ENCODE results near the gene RARG.
A peak's percentile ranks its signal among the peaks of the same experiment; 100 is the strongest.
"Not testable (repeated sequence)": the region's sequence is repeated elsewhere in the genome, so short reads cannot be mapped to it uniquely, and the experiment has no call there.

RARG gene

DNA sequence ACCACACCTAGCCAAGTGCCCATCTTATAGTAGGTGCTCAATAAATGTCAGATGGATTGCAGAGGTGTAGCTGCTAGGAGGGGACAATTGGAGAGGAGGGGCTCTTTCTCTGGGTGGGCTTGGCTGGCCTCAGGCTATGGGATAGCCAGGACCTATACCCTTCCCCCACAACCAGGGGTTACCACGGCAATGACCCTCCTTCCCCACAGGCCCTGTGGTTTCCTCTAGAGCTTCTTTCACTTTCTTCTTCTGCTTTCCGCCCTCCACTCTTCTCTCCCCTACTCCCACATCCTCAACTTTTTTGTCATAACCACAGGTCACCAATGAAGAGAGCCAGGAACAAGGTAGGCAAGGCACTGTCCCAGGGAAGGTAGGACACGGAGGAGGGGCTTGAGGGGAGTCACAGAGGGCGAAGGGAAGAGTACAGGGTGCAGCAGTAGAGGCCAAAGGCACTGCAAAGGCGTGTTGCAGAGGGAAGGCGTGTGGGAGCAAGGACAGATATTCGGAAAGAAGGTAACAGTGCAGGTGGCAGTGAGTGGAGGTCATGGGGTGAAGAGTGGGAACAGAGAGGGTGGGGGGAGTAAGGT lies 23.0 kb downstream of the RARG start:
- Histone ChIP-seq H3K4me3 (ENCODE audit: low read depth in 1 of 2, low read length in 2 of 2) (peak overlapping the region; percentile 68), H3K4me1 (ENCODE audit: control insufficient read depth in 1 of 2, insufficient read depth in 2 of 2, low read length in 2 of 2) (peaks cover 32 to 35% of the 10 kb centered on the region in 2 donors), H3K36me3 (ENCODE audit: control insufficient read depth in 1 of 2, insufficient read depth in 2 of 2, low read length in 2 of 2) (peaks cover 0 to 3% of the 10 kb centered on the region in 2 donors), H3K27ac (ENCODE audit: low read depth, low read length) (peak overlapping the region; percentile 60), H3K9ac (ENCODE audit: low read depth in 1 of 2, low read length in 2 of 2) (peak overlapping the region; percentile 44 to 53), H3K9me3 (ENCODE audit: control insufficient read depth in 1 of 2, low read length in 2 of 2) (no peaks in the 10 kb centered on the region), H3K27me3 (ENCODE audit: control insufficient read depth in 1 of 2, insufficient read depth in 2 of 2, low read length in 2 of 2) (no peaks in the 10 kb centered on the region)

DNA sequence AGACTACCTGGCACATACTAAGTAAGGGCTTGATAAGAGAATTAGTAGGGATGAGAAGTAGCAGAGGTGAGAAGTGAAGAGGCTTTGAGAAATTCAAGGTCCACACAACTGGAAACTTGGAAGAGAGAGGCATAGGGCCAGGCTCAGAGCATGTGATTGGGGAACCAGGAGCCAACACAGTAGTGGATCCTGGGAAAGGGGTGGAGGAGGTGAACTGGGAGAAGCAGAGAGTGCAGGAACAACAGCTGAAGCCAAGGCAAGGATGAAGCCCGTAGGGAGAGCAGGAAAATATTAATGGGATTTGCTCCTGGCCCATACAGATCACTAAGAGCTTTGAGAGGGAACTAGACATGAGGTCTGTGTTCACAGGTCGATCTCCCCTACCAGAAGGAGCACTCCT lies 23.6 kb downstream of the RARG start:
- H3K4me3 ChIP-seq (ENCODE audit: low read depth in 1 of 2, low read length in 2 of 2) = no peak overlapping the region
- no peaks in the 10 kb centered on the region for H3K36me3 ChIP-seq (ENCODE audit: control insufficient read depth in 1 of 2, insufficient read depth in 2 of 2, low read length in 2 of 2)
- H3K27me3 ChIP-seq (ENCODE audit: control insufficient read depth in 1 of 2, insufficient read depth in 2 of 2, low read length in 2 of 2) = no peaks in the 10 kb centered on the region
- peaks cover 32 to 35% of the 10 kb centered on the region in 2 donors for H3K4me1 ChIP-seq (ENCODE audit: control insufficient read depth in 1 of 2, insufficient read depth in 2 of 2, low read length in 2 of 2)
- H3K27ac ChIP-seq (ENCODE audit: low read depth, low read length) = no peak overlapping the region
- H3K9me3 ChIP-seq (ENCODE audit: control insufficient read depth in 1 of 2, low read length in 2 of 2) = no peaks in the 10 kb centered on the region
- H3K9ac ChIP-seq (ENCODE audit: low read depth in 1 of 2, low read length in 2 of 2) = no peak overlapping the region

DNA sequence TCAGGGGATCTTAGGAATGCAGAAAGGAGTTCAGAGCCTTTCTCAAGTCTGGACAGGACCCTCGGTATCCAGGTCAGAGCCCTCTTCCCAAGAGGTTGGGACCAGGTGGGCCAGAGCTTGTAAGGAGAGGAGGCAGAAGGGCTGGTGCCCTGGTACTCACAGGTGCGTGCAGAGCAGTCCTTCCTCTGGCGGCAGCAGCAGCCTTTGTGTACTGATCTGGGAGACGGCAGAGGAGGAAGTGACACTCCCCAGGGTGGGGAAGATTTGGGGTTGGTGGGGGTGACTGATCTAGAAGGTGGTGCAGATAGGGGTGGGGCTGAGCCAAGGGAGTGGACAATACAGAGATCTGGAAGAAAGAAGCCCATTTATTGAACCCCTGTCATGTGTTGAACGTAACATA lies 25.0 kb downstream of the RARG start, which contains the start of gene ITGB7:
TSS of gene ITGB7 (minus strand) at position 210 of the 400 bp plus-strand sequence. CDS start 6,808 bp downstream, outside the sequence.
- Histone ChIP-seq H3K9ac (ENCODE audit: low read depth in 1 of 2, low read length in 2 of 2) (peak within 1 kb of the TSS; percentile 7 to 55), H3K4me3 (ENCODE audit: low read depth in 1 of 2, low read length in 2 of 2) (peak within 1 kb of the TSS; percentile 64 to 65), H3K27me3 (ENCODE audit: control insufficient read depth in 1 of 2, insufficient read depth in 2 of 2, low read length in 2 of 2) (no peaks in the 10 kb centered on the region), H3K9me3 (ENCODE audit: control insufficient read depth in 1 of 2, low read length in 2 of 2) (no peaks in the 10 kb centered on the region), H3K4me1 (ENCODE audit: control insufficient read depth in 1 of 2, insufficient read depth in 2 of 2, low read length in 2 of 2) (peaks cover 32 to 35% of the 10 kb centered on the region in 2 donors), H3K27ac (ENCODE audit: low read depth, low read length) (no peak within 1 kb of the TSS), H3K36me3 (ENCODE audit: control insufficient read depth in 1 of 2, insufficient read depth in 2 of 2, low read length in 2 of 2) (no peaks in the 10 kb centered on the region)

DNA sequence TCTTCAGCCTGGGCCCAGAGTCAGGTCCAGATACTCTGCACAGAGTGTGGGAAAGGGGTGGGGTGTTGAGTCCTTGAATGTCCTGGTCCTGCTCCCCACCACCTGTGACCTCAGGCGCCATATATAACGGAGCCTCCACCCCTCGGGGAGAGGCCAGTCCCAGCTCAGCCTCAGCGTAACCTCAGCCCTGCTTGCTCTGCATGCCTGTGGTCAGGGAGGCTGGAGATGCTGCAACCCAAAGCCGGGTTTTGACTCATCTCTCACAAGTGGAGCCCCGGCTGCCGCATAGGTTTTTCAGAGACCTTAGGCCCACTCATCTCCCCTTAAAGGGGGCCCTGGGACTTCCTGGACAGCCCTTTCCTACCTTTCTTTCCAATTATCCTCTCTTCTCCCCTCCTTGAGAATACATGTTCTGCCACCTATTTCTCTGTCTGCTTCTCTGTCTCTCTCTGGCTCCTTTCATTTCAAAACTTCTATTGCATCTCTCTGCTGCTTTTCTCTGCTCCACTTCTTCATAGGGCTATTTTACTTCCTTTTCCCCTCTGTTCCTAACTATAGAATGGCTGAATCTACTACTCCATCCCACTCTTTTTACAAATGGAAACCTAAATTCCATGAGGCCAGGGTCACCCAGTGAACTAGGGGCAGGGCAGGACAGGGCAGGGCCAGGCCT lies 26.1 kb downstream of the RARG start:
- H3K36me3 ChIP-seq (ENCODE audit: control insufficient read depth in 1 of 2, insufficient read depth in 2 of 2, low read length in 2 of 2) = no peaks in the 10 kb centered on the region
- peaks cover 32 to 44% of the 10 kb centered on the region in 2 donors for H3K4me1 ChIP-seq (ENCODE audit: control insufficient read depth in 1 of 2, insufficient read depth in 2 of 2, low read length in 2 of 2)
- H3K27me3 ChIP-seq (ENCODE audit: control insufficient read depth in 1 of 2, insufficient read depth in 2 of 2, low read length in 2 of 2) = no peaks in the 10 kb centered on the region
- peak overlapping the region; percentile 64 to 65 for H3K4me3 ChIP-seq (ENCODE audit: low read depth in 1 of 2, low read length in 2 of 2)
- H3K9ac ChIP-seq (ENCODE audit: low read depth in 1 of 2, low read length in 2 of 2) = peak overlapping the region; percentile 7 to 45
- H3K9me3 ChIP-seq (ENCODE audit: control insufficient read depth in 1 of 2, low read length in 2 of 2) = no peaks in the 10 kb centered on the region
- no peak overlapping the region for H3K27ac ChIP-seq (ENCODE audit: low read depth, low read length)

DNA sequence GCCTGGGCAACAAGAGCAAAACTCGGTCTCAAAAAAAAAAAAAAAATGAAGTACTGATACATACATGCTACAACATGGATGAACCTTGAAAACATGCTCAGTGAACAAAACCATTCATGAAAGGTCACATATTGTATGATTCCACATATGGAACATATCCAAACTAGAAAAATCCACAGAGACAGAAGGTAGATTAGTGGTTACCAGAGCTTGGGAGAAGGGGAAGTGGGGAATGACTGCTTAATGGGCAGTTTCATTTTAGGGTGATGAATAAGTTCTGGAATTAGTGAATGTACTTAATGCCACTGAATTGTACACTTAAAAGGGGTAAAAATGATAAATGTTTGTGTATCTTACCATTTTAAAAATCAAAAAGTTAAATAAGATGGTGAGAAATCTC lies 27.7 kb downstream of the RARG start:
- H3K36me3 ChIP-seq (ENCODE audit: control insufficient read depth in 1 of 2, insufficient read depth in 2 of 2, low read length in 2 of 2) = no peaks in the 10 kb centered on the region
- peaks cover 38 to 46% of the 10 kb centered on the region in 2 donors for H3K4me1 ChIP-seq (ENCODE audit: control insufficient read depth in 1 of 2, insufficient read depth in 2 of 2, low read length in 2 of 2)
- H3K27me3 ChIP-seq (ENCODE audit: control insufficient read depth in 1 of 2, insufficient read depth in 2 of 2, low read length in 2 of 2) = no peaks in the 10 kb centered on the region
- no peak overlapping the region for H3K4me3 ChIP-seq (ENCODE audit: low read depth in 1 of 2, low read length in 2 of 2)
- no peaks in the 10 kb centered on the region for H3K9me3 ChIP-seq (ENCODE audit: control insufficient read depth in 1 of 2, low read length in 2 of 2)
- H3K27ac ChIP-seq (ENCODE audit: low read depth, low read length) = no peak overlapping the region
- H3K9ac ChIP-seq (ENCODE audit: low read depth in 1 of 2, low read length in 2 of 2) = no peak overlapping the region

DNA sequence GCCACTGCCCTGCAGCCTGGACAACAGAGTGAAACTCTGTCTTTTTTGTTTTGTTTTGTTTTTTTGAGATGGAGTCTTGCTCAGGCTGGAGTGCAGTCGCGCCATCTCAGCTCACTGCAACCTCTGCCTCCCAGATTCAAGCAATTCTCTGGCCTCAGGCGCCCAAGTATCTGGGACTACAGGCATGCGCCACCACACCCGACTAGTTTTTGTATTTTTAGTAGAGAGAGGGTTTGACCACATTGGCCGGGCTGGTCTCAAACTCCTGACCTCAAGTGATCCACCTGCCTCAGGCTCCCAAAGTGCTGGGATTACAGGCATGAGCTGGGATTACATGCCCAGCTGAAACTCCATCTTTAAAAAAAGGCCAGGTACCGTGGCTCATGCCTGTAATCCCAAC lies 29.7 kb downstream of the RARG start:
- H3K27me3 ChIP-seq (ENCODE audit: control insufficient read depth in 1 of 2, insufficient read depth in 2 of 2, low read length in 2 of 2); H3K36me3 ChIP-seq (ENCODE audit: control insufficient read depth in 1 of 2, insufficient read depth in 2 of 2, low read length in 2 of 2); H3K27ac ChIP-seq (ENCODE audit: low read depth, low read length); H3K9ac ChIP-seq (ENCODE audit: low read depth in 1 of 2, low read length in 2 of 2); H3K4me3 ChIP-seq (ENCODE audit: low read depth in 1 of 2, low read length in 2 of 2); H3K9me3 ChIP-seq (ENCODE audit: control insufficient read depth in 1 of 2, low read length in 2 of 2): not testable (repeated sequence)
- peaks cover 25 to 46% of the 10 kb centered on the region in 2 donors for H3K4me1 ChIP-seq (ENCODE audit: control insufficient read depth in 1 of 2, insufficient read depth in 2 of 2, low read length in 2 of 2)

DNA sequence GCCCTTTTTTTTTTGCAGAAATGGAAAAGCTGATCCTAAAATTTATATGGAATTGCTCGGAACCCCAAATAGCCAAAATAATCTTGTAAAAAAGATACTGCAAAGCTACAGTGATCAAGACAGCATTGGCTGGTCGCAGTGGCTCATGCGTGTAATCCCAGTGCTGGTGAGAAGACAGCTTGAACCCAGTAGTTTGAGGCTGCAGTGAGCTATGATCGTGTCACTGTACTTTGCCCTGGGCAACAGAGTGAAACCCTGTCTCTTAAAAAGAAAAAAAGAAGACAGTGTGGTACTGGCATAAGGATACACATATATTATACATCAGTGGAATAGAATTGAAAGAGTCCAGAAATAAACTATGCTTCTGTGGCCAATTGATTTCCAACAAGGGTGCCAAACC lies 30.4 kb downstream of the RARG start:
- no peak overlapping the region for H3K27ac ChIP-seq (ENCODE audit: low read depth, low read length)
- H3K4me1 ChIP-seq (ENCODE audit: control insufficient read depth in 1 of 2, insufficient read depth in 2 of 2, low read length in 2 of 2) = peaks cover 19 to 42% of the 10 kb centered on the region in 2 donors
- no peak overlapping the region for H3K9ac ChIP-seq (ENCODE audit: low read depth in 1 of 2, low read length in 2 of 2)
- H3K27me3 ChIP-seq (ENCODE audit: control insufficient read depth in 1 of 2, insufficient read depth in 2 of 2, low read length in 2 of 2) = no peaks in the 10 kb centered on the region
- H3K9me3 ChIP-seq (ENCODE audit: control insufficient read depth in 1 of 2, low read length in 2 of 2) = no peaks in the 10 kb centered on the region
- no peak overlapping the region for H3K4me3 ChIP-seq (ENCODE audit: low read depth in 1 of 2, low read length in 2 of 2)
- H3K36me3 ChIP-seq (ENCODE audit: control insufficient read depth in 1 of 2, insufficient read depth in 2 of 2, low read length in 2 of 2) = no peaks in the 10 kb centered on the region

DNA sequence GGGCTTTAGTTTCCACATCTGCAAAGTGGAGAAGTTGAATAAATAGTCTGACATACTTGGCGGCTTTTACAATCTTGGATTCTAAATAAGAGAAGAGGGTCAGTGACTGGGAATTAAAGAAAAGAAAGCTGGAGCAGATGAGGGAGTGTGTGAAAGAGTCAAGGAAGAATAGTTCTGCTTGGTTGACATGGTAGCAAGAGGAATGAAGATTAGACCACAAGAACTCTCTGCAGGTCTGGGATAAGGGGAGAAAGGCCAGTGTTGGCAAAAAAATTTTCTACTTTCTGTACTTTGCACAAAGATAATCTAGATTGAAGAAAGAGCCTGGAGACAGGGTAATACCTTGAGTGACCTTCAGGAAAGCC lies 30.9 kb downstream of the RARG start:
- H3K27ac ChIP-seq (ENCODE audit: low read depth, low read length) = no peak overlapping the region
- peaks cover 0 to under 1% of the 10 kb centered on the region in 2 donors for H3K36me3 ChIP-seq (ENCODE audit: control insufficient read depth in 1 of 2, insufficient read depth in 2 of 2, low read length in 2 of 2)

DNA sequence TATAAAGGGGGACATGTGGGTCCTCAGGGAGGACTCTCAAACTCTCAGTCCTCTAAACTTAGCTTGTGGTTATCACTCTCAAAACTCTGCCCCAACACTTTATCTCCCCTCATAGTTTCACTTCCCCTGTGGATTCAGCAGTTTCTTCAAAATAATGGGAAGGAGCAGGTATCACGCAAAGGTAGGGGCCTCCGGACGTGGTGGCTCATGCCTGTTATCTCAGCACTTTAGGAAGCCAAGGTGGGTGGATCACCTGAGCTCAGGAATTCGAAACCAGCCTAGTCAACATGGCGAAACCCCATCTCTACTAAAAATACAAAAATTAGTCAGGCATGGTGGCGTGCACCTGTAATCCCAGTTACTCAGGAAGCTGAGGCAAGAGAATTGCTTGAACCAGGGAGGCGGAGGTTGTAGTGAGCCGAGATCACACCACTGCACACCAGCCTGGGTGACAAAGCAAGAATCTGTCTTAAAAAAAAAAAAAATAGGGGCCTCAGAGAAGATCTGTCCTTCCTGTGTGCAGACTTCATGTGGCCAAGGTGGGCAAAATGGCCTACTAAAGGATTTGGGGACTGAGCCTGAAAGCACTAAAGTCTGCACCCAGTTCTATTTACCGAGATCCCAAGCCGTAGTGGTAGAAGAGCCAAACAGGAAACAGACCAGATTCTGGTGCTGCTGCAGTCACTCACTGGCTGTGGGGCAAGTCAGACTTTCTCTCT lies 31.4 kb downstream of the RARG start:
- Histone ChIP-seq H3K27me3 (ENCODE audit: control insufficient read depth in 1 of 2, insufficient read depth in 2 of 2, low read length in 2 of 2) (no peaks in the 10 kb centered on the region), H3K36me3 (ENCODE audit: control insufficient read depth in 1 of 2, insufficient read depth in 2 of 2, low read length in 2 of 2) (peaks cover 0 to 5% of the 10 kb centered on the region in 2 donors), H3K4me1 (ENCODE audit: control insufficient read depth in 1 of 2, insufficient read depth in 2 of 2, low read length in 2 of 2) (peaks cover 10 to 39% of the 10 kb centered on the region in 2 donors), H3K4me3 (ENCODE audit: low read depth in 1 of 2, low read length in 2 of 2) (peak overlapping the region in 1 of 2 donors; percentile 13), H3K27ac (ENCODE audit: low read depth, low read length) (no peak overlapping the region), H3K9ac (ENCODE audit: low read depth in 1 of 2, low read length in 2 of 2) (no peak overlapping the region), H3K9me3 (ENCODE audit: control insufficient read depth in 1 of 2, low read length in 2 of 2) (no peaks in the 10 kb centered on the region)

More for the DNA sequence above, 30.9 kb downstream of the RARG start:
- Histone ChIP-seq H3K27me3 (ENCODE audit: control insufficient read depth in 1 of 2, insufficient read depth in 2 of 2, low read length in 2 of 2) (no peaks in the 10 kb centered on the region), H3K9me3 (ENCODE audit: control insufficient read depth in 1 of 2, low read length in 2 of 2) (no peaks in the 10 kb centered on the region), H3K9ac (ENCODE audit: low read depth in 1 of 2, low read length in 2 of 2) (no peak overlapping the region), H3K4me3 (ENCODE audit: low read depth in 1 of 2, low read length in 2 of 2) (no peak overlapping the region), H3K4me1 (ENCODE audit: control insufficient read depth in 1 of 2, insufficient read depth in 2 of 2, low read length in 2 of 2) (peaks cover 16 to 40% of the 10 kb centered on the region in 2 donors)

DNA sequence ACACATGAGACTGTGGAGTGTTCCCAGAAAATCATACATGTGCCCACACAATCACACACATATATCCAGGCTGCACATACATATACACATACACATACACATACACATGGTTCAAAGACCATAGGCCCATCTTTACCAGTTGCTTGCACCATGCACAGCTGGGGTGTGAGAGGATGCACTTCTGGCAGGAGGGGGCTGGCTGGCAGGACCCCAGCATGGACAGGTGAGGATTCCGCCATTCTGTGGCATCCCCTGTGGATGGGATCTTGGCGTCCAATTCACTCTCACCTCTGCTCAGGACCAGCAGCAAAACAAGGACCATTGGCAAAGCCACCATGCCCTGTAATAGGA lies 31.9 kb downstream of the RARG start:
- Histone ChIP-seq H3K36me3 (ENCODE audit: control insufficient read depth in 1 of 2, insufficient read depth in 2 of 2, low read length in 2 of 2) (peaks cover 0 to 5% of the 10 kb centered on the region in 2 donors), H3K9me3 (ENCODE audit: control insufficient read depth in 1 of 2, low read length in 2 of 2) (no peaks in the 10 kb centered on the region), H3K4me1 (ENCODE audit: control insufficient read depth in 1 of 2, insufficient read depth in 2 of 2, low read length in 2 of 2) (peaks cover 10 to 39% of the 10 kb centered on the region in 2 donors), H3K4me3 (ENCODE audit: low read depth in 1 of 2, low read length in 2 of 2) (peak overlapping the region in 1 of 2 donors; percentile 13), H3K27ac (ENCODE audit: low read depth, low read length) (no peak overlapping the region), H3K27me3 (ENCODE audit: control insufficient read depth in 1 of 2, insufficient read depth in 2 of 2, low read length in 2 of 2) (no peaks in the 10 kb centered on the region), H3K9ac (ENCODE audit: low read depth in 1 of 2, low read length in 2 of 2) (no peak overlapping the region)
